Neural cell (in vitro differentiated cells): ENCODE data around the gene SLC44A4. TPM values are rescaled to one million over a fixed set of nuclear protein-coding genes. Genes with fewer than 3 reads are reported as not detected.

Experiments used
- H2AFZ ChIP-seq: fragments of 200-600, 300-800 bp; sonication (generic), shearing (Covaris generic); 2 replicates; pipeline ENCODE4 v1.6.0; 2014; ENCODE audit warnings: low read depth, mild to moderate bottlenecking, antibody characterized with exemption, low read length, moderate library complexity
- H3F3A ChIP-seq: fragments of 200-600 bp; shearing (Covaris generic); 2 replicates; pipeline ENCODE4 v1.6.1; 2016; ENCODE audit warnings: mild to moderate bottlenecking, moderate library complexity, mixed read lengths, antibody characterized with exemption, low read length; ENCODE audit not compliant: insufficient read depth, poor library complexity, severe bottlenecking
- H3K27ac ChIP-seq: fragments of 200-600, 300-800 bp; sonication (generic), shearing (Covaris generic); 2 replicates; pipeline ENCODE4 v1.5.1; 2014; ENCODE audit warnings: mild to moderate bottlenecking, low read length, moderate library complexity
- H3K27me3 ChIP-seq: fragments of 300-800, 200-600 bp; sonication (generic), shearing (Covaris generic); 2 replicates; pipeline ENCODE4 v1.6.0; 2014; ENCODE audit warnings: mild to moderate bottlenecking, low read depth, low read length, moderate library complexity; ENCODE audit not compliant: insufficient read depth
- H3K36me3 ChIP-seq: fragments of 300-800, 200-600 bp; sonication (generic), shearing (Covaris generic); 2 replicates; pipeline ENCODE4 v1.5.1; 2014; ENCODE audit warnings: mild to moderate bottlenecking, antibody characterized with exemption, low read length, moderate library complexity; ENCODE audit not compliant: insufficient read depth
- H3K4me2 ChIP-seq: fragments of 300-800, 200-600 bp; sonication (generic), shearing (Covaris generic); 2 replicates; pipeline ENCODE4 v1.6.0; 2014; ENCODE audit warnings: mild to moderate bottlenecking, low read length
- H3K4me3 ChIP-seq: fragments of 300-800, 200-600 bp; sonication (generic), shearing (Covaris generic); 2 replicates; pipeline ENCODE4 v1.5.1; 2014; ENCODE audit warnings: mild to moderate bottlenecking, low read length, moderate library complexity
- H3K79me2 ChIP-seq: fragments of 200-600 bp; shearing (Covaris generic); replicated peaks from 2 replicates; pipeline ENCODE4 v1.6.0; 2014; ENCODE audit warnings: mild to moderate bottlenecking, low read length, moderate library complexity; ENCODE audit not compliant: insufficient read depth
- H3K9ac ChIP-seq: fragments of 300-800, 200-600 bp; sonication (generic), shearing (Covaris generic); 2 replicates; pipeline ENCODE4 v1.6.1; 2016; ENCODE audit warnings: mild to moderate bottlenecking, low read length, mixed read lengths
- H3K9me2 ChIP-seq: fragments of 200-600 bp; shearing (Covaris generic); 2 replicates; pipeline ENCODE4 v1.6.1; 2016; ENCODE audit warnings: mild to moderate bottlenecking, low read length, mixed read lengths; ENCODE audit not compliant: insufficient read depth
- H3K9me3 ChIP-seq: fragments of 200-600, 300-800 bp; sonication (generic), shearing (Covaris generic); 2 replicates; pipeline ENCODE4 v1.6.1; 2016; ENCODE audit warnings: mild to moderate bottlenecking, mixed run types, low read length, moderate library complexity, mixed read lengths
- H4K20me1 ChIP-seq: fragments of 200-600 bp; shearing (Covaris generic); 2 replicates; pipeline ENCODE4 v1.6.1; 2016; ENCODE audit warnings: mild to moderate bottlenecking, mixed run types; ENCODE audit not compliant: insufficient read depth
- CTCF ChIP-seq: fragments of 450-650 bp; IDR thresholded peaks from 2 replicates; pipeline ENCODE4 v1.5.1; 2014; ENCODE audit warnings: antibody characterized with exemption, mild to moderate bottlenecking, moderate library complexity; ENCODE audit not compliant: poor library complexity, severe bottlenecking
- EP300 ChIP-seq: fragments of 450-650 bp; conservative IDR thresholded peaks from 2 replicates; pipeline ENCODE4 v1.6.1; 2014; ENCODE audit warnings: antibody characterized with exemption, mild to moderate bottlenecking, moderate library complexity; ENCODE audit not compliant: poor library complexity, severe bottlenecking
- EZH2 ChIP-seq: fragments of 200-600, 300-800 bp; shearing (Covaris generic), sonication (generic); IDR thresholded peaks from 2 replicates; pipeline ENCODE4 v1.6.1; 2014; ENCODE audit warnings: antibody characterized with exemption, low read length, borderline replicate concordance, mild to moderate bottlenecking; ENCODE audit not compliant: insufficient read depth, poor library complexity, severe bottlenecking
- MXI1 ChIP-seq: fragments of 450-650 bp; conservative IDR thresholded peaks from 2 replicates; pipeline ENCODE4 v1.6.1; 2014; ENCODE audit warnings: antibody characterized with exemption, mild to moderate bottlenecking; ENCODE audit not compliant: poor library complexity, severe bottlenecking
- POLR2AphosphoS5 ChIP-seq: IDR thresholded peaks from 2 replicates; pipeline ENCODE4 v1.6.1; 2012
- RAD21 ChIP-seq: fragments of 450-650 bp; conservative IDR thresholded peaks from 2 replicates; pipeline ENCODE4 v1.6.1; 2014; ENCODE audit warnings: antibody characterized with exemption, mild to moderate bottlenecking, moderate library complexity
- REST ChIP-seq: IDR thresholded peaks from 2 replicates; pipeline ENCODE4 v1.6.1; 2012; ENCODE audit warnings: borderline replicate concordance
- SMC3 ChIP-seq: fragments of 450-650 bp; conservative IDR thresholded peaks from 2 replicates; pipeline ENCODE4 v1.6.1; 2014; ENCODE audit warnings: antibody characterized with exemption, mild to moderate bottlenecking, moderate library complexity; ENCODE audit not compliant: poor library complexity
- TAF1 ChIP-seq: IDR thresholded peaks from 2 replicates; pipeline ENCODE4 v1.6.1; 2012; ENCODE audit warnings: low read depth
- polyA plus RNA-seq: library from polyadenylated mRNA; depleted of rRNA; stranded (reverse); fragments of >200 nt; gene quantifications from 2 replicates; pipeline ENCODE4 v1.2.3, GENCODE V29; 2014

SLC44A4 gene
- polyA plus RNA-seq, 1 donor from 2014 or later, result 0.09 TPM

- TF ChIP-seq EZH2 (no peak), RAD21 (no peak), EP300 (no peak), CTCF (no peak), MXI1 (no peak), REST (peak; percentile 20), SMC3 (no peak), POLR2AphosphoS5 (peak; percentile 87), TAF1 (no peak)
- H3K4me2 ChIP-seq, result no peak within 1 kb of the TSS
- peak within 1 kb of the TSS; percentile 62 for H3K27ac ChIP-seq
- peak within 1 kb of the TSS; percentile 59 for H3K9ac ChIP-seq
- H2AFZ ChIP-seq, result peak within 1 kb of the TSS; percentile 25
- H4K20me1 ChIP-seq, result no peaks in the 10 kb centered on the region
- no peaks in the 10 kb centered on the region for H3K36me3 ChIP-seq
- no peaks in the 10 kb centered on the region for H3K27me3 ChIP-seq
- no peaks in the 10 kb centered on the region for H3K9me3 ChIP-seq
- H3K9me2 ChIP-seq, result no peaks in the 10 kb centered on the region
- peak within 1 kb of the TSS; percentile 66 for H3K4me3 ChIP-seq
- no peaks in the 10 kb centered on the region for H3F3A ChIP-seq
- H3K79me2 ChIP-seq, result no peaks in the 10 kb centered on the region
Observed at GRCh38 chr6:31815025-31815838, 63.6 kb downstream of the SLC44A4 start, which contains the start of the genes HSPA1A and HSPA1L. Gene HSPA1A (plus strand): TSS chr6:31815543. CDS start chr6:31815757, 214 bp downstream. Gene HSPA1L (minus strand): TSS chr6:31815283. CDS start chr6:31811972, 3,311 bp downstream.

- peak overlapping the region; percentile 66 for H3K4me3 ChIP-seq
- no peak for TF ChIP-seq SMC3
- TF ChIP-seq CTCF, result no peak
- TF ChIP-seq REST, result no peak
- no peak for TF ChIP-seq EP300
- no peak for TF ChIP-seq RAD21
- TF ChIP-seq POLR2AphosphoS5, result no peak
- TF ChIP-seq MXI1, result no peak
- TF ChIP-seq TAF1, result no peak
- TF ChIP-seq EZH2, result no peak
- H3K27ac ChIP-seq, result peak overlapping the region; percentile 58
- H3K36me3 ChIP-seq, result no peaks in the 10 kb centered on the region
- no peaks in the 10 kb centered on the region for H3K9me2 ChIP-seq
- peak overlapping the region; percentile 25 for H2AFZ ChIP-seq
- peak overlapping the region; percentile 54 for H3K9ac ChIP-seq
- no peaks in the 10 kb centered on the region for H3K27me3 ChIP-seq
- H3K9me3 ChIP-seq, result no peaks in the 10 kb centered on the region
- no peak overlapping the region for H3K4me2 ChIP-seq
- H4K20me1 ChIP-seq, result no peaks in the 10 kb centered on the region
- no peaks in the 10 kb centered on the region for H3F3A ChIP-seq
- no peaks in the 10 kb centered on the region for H3K79me2 ChIP-seq
Observed at GRCh38 chr6:31814677-31815024, 64.1 kb downstream of the SLC44A4 start.
